ENCODE results near the gene SYNE2. TPM values are rescaled to one million over a fixed set of nuclear protein-coding genes. Genes with fewer than 3 reads are reported as not detected.

SYNE2 gene
- total and polyA plus RNA-seq, 10 of the 15 experiments (the other 5 are each of a cell fraction or from before 2014, with no cell fraction given), result 2.1 to 52.7 (median 38.1) TPM

- Histone ChIP-seq H3K4me1 (ENCODE audit: control insufficient read depth, insufficient read depth, low read length) (peaks cover 30% of the 10 kb centered on the region), H3K27ac (ENCODE audit: control insufficient read depth, insufficient read depth) (peak overlapping the region; percentile 54), H3K27me3 (replicated peaks in 1 of 2; ENCODE audit: control insufficient read depth in 2 of 2, insufficient read depth in 2 of 2, low read length in 1 of 2) (no peaks in the 10 kb centered on the region), H2AFZ (ENCODE audit: control insufficient read depth, low read depth, low read length) (no peak overlapping the region), H4K20me1 (ENCODE audit: control insufficient read depth, insufficient read depth) (no peaks in the 10 kb centered on the region), H3K9ac (ENCODE audit: control insufficient read depth, insufficient read depth, low read length) (no peak overlapping the region), H3K36me3 (ENCODE audit: control insufficient read depth in 2 of 2, insufficient read depth in 2 of 2, low read length in 1 of 2) (peaks cover 8 to 35% of the 10 kb centered on the region in 2 experiments), H3K4me2 (ENCODE audit: control insufficient read depth, insufficient read depth) (peak overlapping the region; percentile 61), H3K79me2 (ENCODE audit: control insufficient read depth, insufficient read depth, low read length) (no peaks in the 10 kb centered on the region), H3K9me3 (replicated peaks; ENCODE audit: control insufficient read depth, insufficient read depth, low read length) (no peaks in the 10 kb centered on the region), H3K4me3 (peak overlapping the region; percentile 15; the same call in 1 of the 2 replicates)
- ChIA-PET CTCF (interaction anchor here (1.0 to 1.5 kb wide), 7 partner anchors 9 to 419 kb away, joined by 3 to 11 read pairs (median 5); partner anchors contain the start of gene ESR2), POLR2A (interaction anchor here (0.6 to 1.7 kb wide), 5 partner anchors 9 to 577 kb away, joined by 3 to 7 read pairs (median 4); no protein-coding TSS in a partner anchor), SMC1A (ENCODE audit: uncharacterized antibody, unreplicated experiment) (interaction anchor here (0.8 to 3.6 kb wide), 10 partner anchors 9 to 75 kb away, joined by 3 to 19 read pairs (median 4); partner anchors contain the start of gene ESR2), RAD21 (ENCODE audit: unreplicated experiment) (interaction anchor here (0.8 to 3.9 kb wide), 6 partner anchors 10 to 77 kb away, joined by 3 to 18 read pairs (median 4); no protein-coding TSS in a partner anchor)
- intact Hi-C loops (cut with micrococcal nuclease; ENCODE audit: unreplicated experiment), result no loop called here
- in situ Hi-C loops (cut with MboI), result no loop called here
- 49% methylated on average over 15 of the region's 15 CpGs for WGBS (ENCODE audit: insufficient coverage, insufficient replicate concordance, low lambda C conversion rate, missing lambda C conversion rate)
- peak; percentile 75 for ATAC-seq
- peak; percentile 18 for FAIRE-seq
- no TSS peak for BruUV-seq (replicated peaks)
- no peak for DNase-seq (ENCODE audit: low read depth, low spot score)
- TF ChIP-seq MAX (IDR thresholded peaks at IDR 0.05; ENCODE audit: low read depth, low read length) (no peak), PKNOX1 (IDR thresholded peaks at IDR 0.05) (peak; percentile 43; the same call in 1 of the 2 replicates), CREM (IDR thresholded peaks at IDR 0.05; ENCODE audit: low read depth) (no peak), SIN3A (IDR thresholded peaks at IDR 0.05; ENCODE audit: low read depth, low read length) (no peak), ZNF384 (IDR thresholded peaks at IDR 0.05; ENCODE audit: borderline replicate concordance, low read depth, low read length) (peak; percentile 65), IKZF2 (IDR thresholded peaks at IDR 0.05) (0 out of 4 replicates have a peak, but pooled peaks of 1 of the 2 experiments have one; percentile 8), ZNF24 (IDR thresholded peaks at IDR 0.05) (0 out of 2 replicates have a peak, but pooled peaks have one; percentile 19), ZBED1 (IDR thresholded peaks at IDR 0.05; ENCODE audit: borderline replicate concordance) (no peak), HCFC1 (IDR thresholded peaks at IDR 0.05; ENCODE audit: low read length) (no peak), BCL11A (IDR thresholded peaks at IDR 0.05; ENCODE audit: low read depth, low read length) (0 out of 2 replicates have a peak, but pooled peaks have one; percentile 18), SPI1 (IDR thresholded peaks at IDR 0.05; ENCODE audit: borderline replicate concordance, insufficient read depth, low read depth, low read length) (peak; percentile 34; the same call in 1 of the 2 replicates), JUND (IDR thresholded peaks at IDR 0.05; ENCODE audit: low read depth, low read length) (no peak), CUX1 (IDR thresholded peaks at IDR 0.05; ENCODE audit: insufficient replicate concordance, low read depth, low read length) (no peak), MEF2B (IDR thresholded peaks at IDR 0.05; ENCODE audit: partially characterized antibody, poor library complexity, severe bottlenecking) (no peak)
Observed at GRCh38 chr14:64218344-64219240, 365.8 kb downstream of the SYNE2 start.
